Transverse colon (tissue), 4 donors: ENCODE data around the gene SHF. TPM values are rescaled to one million over a fixed set of nuclear protein-coding genes. Genes with fewer than 3 reads are reported as not detected.

Experiments
- DNase-seq: peaks from one replicate; pipeline ENCODE4 v3.0.0-alpha.2; 2019
- H3K27ac ChIP-seq, 4 donors: fragments of 200-600 bp; sonication (generic); 2 replicates each; pipeline ENCODE4 v1.5.1; 2016 to 2018; ENCODE audit warnings: inconsistent platforms in 4 of 4
- H3K27me3 ChIP-seq: fragments of 200-600 bp; sonication (generic); 2 replicates; pipeline ENCODE4 v1.5.1; 2017; ENCODE audit warnings: inconsistent platforms
- H3K36me3 ChIP-seq, 4 donors: fragments of 200-600 bp; sonication (generic); 2 replicates each; pipeline ENCODE4 v1.5.1; 2017 to 2019; ENCODE audit warnings: inconsistent platforms in 4 of 4
- H3K4me1 ChIP-seq, 4 donors: fragments of 200-600 bp; sonication (generic); 2 replicates each; pipeline ENCODE4 v1.5.1; 2017 to 2020; ENCODE audit warnings: inconsistent platforms in 4 of 4
- H3K4me3 ChIP-seq, 4 donors: fragments of 200-600 bp; sonication (generic); 1 replicate in 1 of 4; 2 replicates in 3 of 4; pipeline versions ENCODE4 v1.5.1 to v1.6.1; 2017 to 2019; ENCODE audit warnings: inconsistent platforms in 4 of 4
- H3K9me3 ChIP-seq, 2 donors: fragments of 200-600 bp; sonication (generic); 2 replicates each; pipeline ENCODE4 v1.5.1; 2017 to 2019; ENCODE audit warnings: inconsistent platforms in 2 of 2
- EP300 ChIP-seq: sonication (generic); formaldehyde crosslinking; IDR thresholded peaks from one replicate; pipeline ENCODE4 v1.6.1; 2017; ENCODE audit warnings: antibody characterized with exemption, low read depth
- POLR2A ChIP-seq: fragments of 450-650 bp; IDR thresholded peaks from one replicate; pipeline ENCODE4 v1.6.1; 2016; ENCODE audit warnings: antibody characterized with exemption, mild to moderate bottlenecking, moderate library complexity
- POLR2AphosphoS5 ChIP-seq, 3 donors: sonication (generic); formaldehyde crosslinking; IDR thresholded peaks; one replicate each; pipeline ENCODE4 v1.6.1; 2016; ENCODE audit warnings: antibody characterized with exemption in 3 of 3
- WGBS, 2 donors: methylation state at CpG; one replicate each; pipeline ENCODE4 v1.1.5; 2018; ENCODE audit warnings: low coverage in 1 of 2; 5-methylcytosine and 5-hydroxymethylcytosine counted together
- in situ Hi-C, 4 donors: fragments of 200-750 bp; cut with MboI; loops; one replicate each; pipeline versions ENCODE4 v1.15.0 to v1.15.1; 2017; ENCODE audit warnings: low sequenced_read_pairs in 3 of 4, low pct_ligation_motif_present in 1 of 4, low pct_unique_long_range_greater_than_20kb in 1 of 4
- intact Hi-C: fragments of 100-400 bp; cut with DNase I; formaldehyde crosslinking; loops from one replicate; pipeline ENCODE4 v1.15.1; 2023; ENCODE audit warnings: low total_unique reads
- total RNA-seq, 4 donors: library from RNA; depleted of rRNA; stranded (reverse); fragments of >200 nt; gene quantifications; one replicate each; pipeline ENCODE4 v1.1.0, GENCODE V29; 2016
- TF ChIP-seq, protein P1 (sequence below), 5 experiments: fragments of 200-600 bp in 3 of 5; fragments of 450-650 bp in 2 of 5; sonication (generic) in 3 of 5; IDR thresholded peaks; 1 replicate in 2 of 5; 2 replicates in 3 of 5; pipeline ENCODE4 v1.5.1; 2016 to 2017; ENCODE audit warnings: antibody characterized with exemption in 5 of 5, inconsistent platforms in 3 of 5, mild to moderate bottlenecking in 2 of 5, moderate library complexity in 1 of 5

The SHF gene
- total RNA-seq, 4 donors from 2014 or later = 3.7 to 9.8 (median 7.4) TPM; not detected in 1

DNA sequence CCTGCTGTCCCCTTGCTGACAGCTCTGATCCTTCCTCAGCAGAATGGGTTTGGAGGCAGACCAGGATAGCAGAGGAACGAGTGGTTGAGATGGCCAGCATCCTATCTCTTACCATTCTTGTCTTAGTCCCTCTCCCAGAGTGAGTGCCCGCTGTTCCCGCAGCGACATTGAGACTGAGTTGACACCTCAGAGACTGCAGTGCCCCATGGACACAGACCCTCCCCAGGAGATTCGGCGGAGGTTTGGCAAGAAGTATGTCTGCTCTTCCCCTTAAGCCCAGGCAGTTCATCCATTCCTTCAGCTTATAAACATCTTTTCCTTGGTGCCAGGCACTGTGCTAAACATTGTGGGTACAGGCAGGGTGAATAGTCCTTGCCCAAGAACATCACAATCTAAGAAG is 36.8 kb downstream of the SHF start:
- no peaks in the 10 kb centered on the region for H3K27me3 ChIP-seq
- no peak overlapping the region for H3K4me3 ChIP-seq
- TF ChIP-seq, protein P1, sequence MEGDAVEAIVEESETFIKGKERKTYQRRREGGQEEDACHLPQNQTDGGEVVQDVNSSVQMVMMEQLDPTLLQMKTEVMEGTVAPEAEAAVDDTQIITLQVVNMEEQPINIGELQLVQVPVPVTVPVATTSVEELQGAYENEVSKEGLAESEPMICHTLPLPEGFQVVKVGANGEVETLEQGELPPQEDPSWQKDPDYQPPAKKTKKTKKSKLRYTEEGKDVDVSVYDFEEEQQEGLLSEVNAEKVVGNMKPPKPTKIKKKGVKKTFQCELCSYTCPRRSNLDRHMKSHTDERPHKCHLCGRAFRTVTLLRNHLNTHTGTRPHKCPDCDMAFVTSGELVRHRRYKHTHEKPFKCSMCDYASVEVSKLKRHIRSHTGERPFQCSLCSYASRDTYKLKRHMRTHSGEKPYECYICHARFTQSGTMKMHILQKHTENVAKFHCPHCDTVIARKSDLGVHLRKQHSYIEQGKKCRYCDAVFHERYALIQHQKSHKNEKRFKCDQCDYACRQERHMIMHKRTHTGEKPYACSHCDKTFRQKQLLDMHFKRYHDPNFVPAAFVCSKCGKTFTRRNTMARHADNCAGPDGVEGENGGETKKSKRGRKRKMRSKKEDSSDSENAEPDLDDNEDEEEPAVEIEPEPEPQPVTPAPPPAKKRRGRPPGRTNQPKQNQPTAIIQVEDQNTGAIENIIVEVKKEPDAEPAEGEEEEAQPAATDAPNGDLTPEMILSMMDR (IDR thresholded peaks at IDR 0.05) = no peak
- no peak for TF ChIP-seq POLR2A
- TF ChIP-seq POLR2AphosphoS5 (IDR thresholded peaks at IDR 0.05) = no peak
- TF ChIP-seq EP300 = no peak
- no peak overlapping the region for H3K27ac ChIP-seq
- no peaks in the 10 kb centered on the region for H3K9me3 ChIP-seq
- no peaks in the 10 kb centered on the region for H3K4me1 ChIP-seq
- 83 to 100% methylated on average over 2 to 6 of the region's 6 CpGs for WGBS, 2 donors
- no peaks in the 10 kb centered on the region for H3K36me3 ChIP-seq
- intact Hi-C loops = no loop called here
- DNase-seq = no peak
- in situ Hi-C loops = loop anchor here in 2 of 4 donors (25.0 kb wide), 2 partner anchors 236 to 461 kb away; partner anchors contain the start of gene GATM (in 1 of the 2)

DNA sequence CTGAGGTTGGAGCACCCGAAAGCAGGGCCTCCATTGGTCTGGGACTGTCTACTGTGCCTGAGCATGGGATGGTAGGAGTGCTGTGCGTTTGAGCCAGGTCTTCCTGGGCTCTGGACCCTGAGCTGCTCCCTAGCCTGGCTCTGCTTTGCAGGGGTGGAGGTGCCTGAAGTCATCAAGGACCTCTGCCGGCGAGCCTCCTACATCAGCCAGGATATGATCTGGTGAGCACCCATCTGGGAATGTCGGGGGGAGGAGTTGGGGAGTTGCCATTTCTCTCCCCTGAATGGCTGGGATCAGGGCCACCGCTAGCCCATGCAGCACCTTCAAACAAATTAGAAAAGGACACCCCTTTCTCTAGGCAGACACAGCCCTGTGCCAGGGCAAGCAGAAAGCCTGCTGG is 37.3 kb downstream of the SHF start:
- WGBS, 2 donors = 86% methylated on average over 4 of the region's 6 CpGs; no CpG with 5 or more reads in 1 of the 2 donors
- H3K9me3 ChIP-seq = no peaks in the 10 kb centered on the region
- intact Hi-C loops = no loop called here
- TF ChIP-seq POLR2AphosphoS5 (IDR thresholded peaks at IDR 0.05) = no peak
- TF ChIP-seq, protein P1 (IDR thresholded peaks at IDR 0.05) = no peak
- TF ChIP-seq EP300 = no peak
- no peak for TF ChIP-seq POLR2A
- H3K4me3 ChIP-seq = no peak overlapping the region
- H3K36me3 ChIP-seq = no peaks in the 10 kb centered on the region
- no peak for DNase-seq
- no peaks in the 10 kb centered on the region for H3K27me3 ChIP-seq
- no peaks in the 10 kb centered on the region for H3K4me1 ChIP-seq
- no peak overlapping the region for H3K27ac ChIP-seq
- in situ Hi-C loops = loop anchor here in 2 of 4 donors (25.0 kb wide), 2 partner anchors 237 to 462 kb away; partner anchors contain the start of gene GATM (in 1 of the 2)

DNA sequence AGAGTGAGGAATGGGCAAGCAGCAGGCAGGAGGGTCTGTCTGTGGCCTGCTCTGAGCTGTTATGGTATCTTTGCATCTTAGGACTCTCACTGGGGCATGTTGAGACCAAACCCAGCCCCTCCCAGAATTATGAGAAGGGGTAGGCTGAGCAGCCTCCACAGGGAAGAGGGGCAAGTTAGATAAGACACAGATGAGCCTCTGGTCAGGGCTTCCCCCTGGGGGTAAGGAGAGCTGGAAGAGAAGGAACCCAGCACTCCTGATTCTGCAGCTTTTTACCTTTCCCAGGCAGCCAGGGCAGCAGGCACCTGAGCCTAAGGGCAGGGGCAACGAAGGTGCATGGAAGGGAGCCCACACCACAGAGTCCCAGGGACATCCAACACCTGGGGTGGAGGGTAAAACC is 38.7 kb downstream of the SHF start:
- Histone ChIP-seq H3K4me1 (no peaks in the 10 kb centered on the region), H3K27ac (no peak overlapping the region), H3K27me3 (no peaks in the 10 kb centered on the region), H3K36me3 (no peaks in the 10 kb centered on the region), H3K4me3 (no peak overlapping the region), H3K9me3 (no peaks in the 10 kb centered on the region)
- whole genome bisulfite sequencing, 2 donors = 79% methylated on average over 1 of the region's 1 CpG; no CpG with 5 or more reads in 1 of the 2 donors
- intact Hi-C loops = no loop called here
- no peak for DNase-seq
- in situ Hi-C loops = no loop called here
- TF ChIP-seq EP300 = no peak
- no peak for TF ChIP-seq POLR2AphosphoS5 (IDR thresholded peaks at IDR 0.05)
- TF ChIP-seq, protein P1 (IDR thresholded peaks at IDR 0.05) = no peak
- TF ChIP-seq POLR2A = no peak

DNA sequence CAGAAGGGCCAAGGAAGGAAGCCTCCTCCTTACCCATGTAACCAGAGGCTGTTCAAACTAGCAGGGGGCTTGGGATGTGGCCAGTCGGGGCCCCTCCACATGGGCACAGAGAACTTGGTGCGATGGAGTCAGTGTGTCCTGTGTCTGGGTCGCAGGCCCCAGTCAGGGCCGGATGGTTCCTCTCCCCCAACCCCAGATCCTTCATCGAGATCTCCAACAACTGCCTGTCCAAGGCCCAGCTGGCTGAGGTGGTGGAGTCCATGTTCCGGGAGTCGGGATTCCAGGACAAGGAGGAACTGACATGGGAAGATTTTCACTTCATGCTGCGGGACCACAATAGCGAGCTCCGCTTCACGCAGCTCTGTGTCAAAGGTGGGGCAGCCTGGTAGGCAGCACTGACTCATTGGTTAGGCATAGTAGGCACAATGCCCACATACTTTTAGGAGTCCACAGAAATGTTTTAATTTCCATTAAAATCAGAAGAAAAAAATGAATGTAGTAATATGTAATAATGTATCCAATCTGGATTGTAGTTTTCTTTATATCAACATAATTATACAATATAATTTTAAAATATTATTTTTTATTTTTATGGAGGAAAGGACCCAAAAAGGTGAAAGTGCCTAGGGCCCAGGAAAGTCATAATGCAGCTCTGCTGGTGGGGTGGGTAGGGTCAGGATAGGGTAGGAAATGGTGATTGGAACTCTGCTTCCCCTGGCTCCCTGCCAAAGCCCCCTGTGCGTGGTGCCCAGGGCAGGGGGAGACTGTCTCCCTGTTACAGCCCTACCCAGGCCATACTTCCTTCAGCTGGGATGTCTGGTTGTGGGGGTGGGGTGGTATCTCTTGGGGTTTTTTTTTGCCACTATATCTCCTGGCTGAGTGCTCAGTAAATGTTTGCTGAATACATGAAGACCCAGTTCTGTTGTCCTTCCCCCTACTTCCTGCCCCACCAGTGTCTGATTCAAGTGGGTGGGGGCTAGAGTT is 39.4 kb downstream of the SHF start:
- Histone ChIP-seq H3K4me1 (no peaks in the 10 kb centered on the region), H3K27ac (no peak overlapping the region), H3K4me3 (no peak overlapping the region), H3K27me3 (no peaks in the 10 kb centered on the region), H3K9me3 (no peaks in the 10 kb centered on the region), H3K36me3 (no peaks in the 10 kb centered on the region)
- no peak for DNase-seq
- 89 to 96% methylated on average over 4 to 12 of the region's 12 CpGs for WGBS, 2 donors
- in situ Hi-C loops = no loop called here
- intact Hi-C loops = no loop called here
- TF ChIP-seq, protein P1 (IDR thresholded peaks at IDR 0.05) = no peak
